Superior temporal gyrus (tissue), 1 donor: ENCODE results near the gene SCAMP2.
"Not testable (repeated sequence)": the region's sequence is repeated elsewhere in the genome, so short reads cannot be mapped to it uniquely, and the experiment has no call there.

Source experiments
- DNase-seq: peaks from one replicate; pipeline ENCODE4 v3.0.0-alpha.2; 2016; ENCODE audit errors: extremely low spot score

The SCAMP2 gene

DNA sequence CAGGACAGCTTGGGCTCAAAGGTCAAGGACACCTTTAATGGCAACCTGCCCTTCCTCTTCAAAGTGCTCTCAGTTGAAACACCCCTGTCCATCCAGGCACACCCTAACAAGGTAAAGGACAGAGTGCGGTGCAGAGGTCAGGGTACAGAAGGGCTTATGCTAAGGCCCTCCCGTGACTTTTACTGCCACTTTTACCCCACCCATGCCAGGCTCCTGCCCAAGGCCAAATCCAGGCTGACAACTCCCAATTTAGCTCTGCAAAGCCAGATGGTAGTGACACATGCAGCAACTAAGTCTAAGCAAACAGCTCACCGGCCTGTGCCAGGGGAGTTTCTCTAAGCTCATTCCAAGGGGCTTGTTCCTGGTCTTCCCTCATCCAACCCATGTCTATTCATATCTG, 18.3 kb upstream of the SCAMP2 start:
- no peak for DNase-seq

- DNase-seq: no peak
Measured at GRCh38 chr15:74890665-74890960, 17.4 kb upstream of the SCAMP2 start.

DNA sequence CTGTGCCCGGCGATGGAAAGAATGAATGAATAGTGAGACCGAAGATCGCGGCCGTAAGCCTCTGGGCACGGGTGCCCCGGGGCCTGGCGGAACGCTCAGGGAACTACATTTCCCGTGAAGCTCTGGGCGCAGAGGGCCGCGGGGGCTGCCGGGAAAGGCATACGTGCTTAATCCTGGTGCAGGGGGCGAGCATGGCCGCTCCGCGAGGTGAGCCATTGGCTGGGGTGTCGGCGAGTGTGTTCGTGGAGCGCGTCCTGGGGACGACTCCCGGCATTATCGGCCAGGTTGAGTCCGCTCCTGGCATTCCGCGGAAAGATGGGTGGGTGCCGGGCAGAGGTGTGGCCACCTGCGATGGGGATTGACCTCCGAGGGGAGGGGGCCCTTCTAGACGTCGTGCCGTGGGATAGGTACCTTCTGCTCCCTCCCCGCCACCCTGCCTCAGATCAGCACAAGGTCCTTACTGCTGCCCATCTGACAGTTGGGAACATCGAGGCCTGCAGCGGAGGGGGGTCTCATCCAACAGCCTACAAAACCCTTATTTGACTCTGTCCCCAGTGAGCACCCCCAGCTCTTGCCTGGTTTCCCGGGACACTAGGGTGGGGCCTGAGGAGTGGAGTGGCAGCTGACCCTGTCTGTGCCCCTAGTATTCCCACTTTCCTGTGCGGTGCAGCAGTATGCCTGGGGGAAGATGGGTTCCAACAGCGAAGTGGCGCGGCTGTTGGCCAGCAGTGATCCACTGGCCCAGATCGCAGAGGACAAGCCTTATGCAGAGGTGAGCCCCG, 16.9 kb upstream of the SCAMP2 start, which contains the start of gene MPI:
Gene MPI, plus strand, starts transcription at position 160 of the 782 bp plus-strand sequence. Its CDS starts 32 bp downstream, at position 192.
- peak; percentile 93 for DNase-seq

DNA sequence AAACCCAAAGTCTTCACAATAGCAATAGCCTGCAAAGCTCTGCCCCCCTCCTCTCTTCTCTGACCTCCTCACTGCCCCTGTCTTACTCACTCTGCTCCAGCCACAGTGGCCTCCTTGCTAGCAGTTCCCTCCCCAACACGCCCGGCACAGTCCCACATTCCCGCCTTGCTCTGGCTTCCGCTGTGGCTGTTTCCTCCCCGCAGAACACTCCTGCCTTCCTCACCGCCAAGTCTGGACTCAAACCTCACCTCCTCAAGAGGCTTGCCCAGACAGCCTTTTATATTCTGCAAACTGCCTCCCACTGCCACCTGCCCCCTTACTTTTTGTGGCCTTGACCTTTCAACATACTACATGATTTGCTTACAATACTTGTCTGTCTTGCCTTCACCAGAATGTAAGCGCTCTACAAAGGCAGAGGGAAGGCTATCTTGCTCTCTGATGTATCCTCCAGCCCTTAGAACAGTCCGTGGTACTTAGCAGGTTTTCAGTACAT, 16.3 kb upstream of the SCAMP2 start:
- no peak for DNase-seq

GRCh38 chr15:74888716-74889115, 15.6 kb upstream of the SCAMP2 start:
- DNase-seq: no peak

DNA sequence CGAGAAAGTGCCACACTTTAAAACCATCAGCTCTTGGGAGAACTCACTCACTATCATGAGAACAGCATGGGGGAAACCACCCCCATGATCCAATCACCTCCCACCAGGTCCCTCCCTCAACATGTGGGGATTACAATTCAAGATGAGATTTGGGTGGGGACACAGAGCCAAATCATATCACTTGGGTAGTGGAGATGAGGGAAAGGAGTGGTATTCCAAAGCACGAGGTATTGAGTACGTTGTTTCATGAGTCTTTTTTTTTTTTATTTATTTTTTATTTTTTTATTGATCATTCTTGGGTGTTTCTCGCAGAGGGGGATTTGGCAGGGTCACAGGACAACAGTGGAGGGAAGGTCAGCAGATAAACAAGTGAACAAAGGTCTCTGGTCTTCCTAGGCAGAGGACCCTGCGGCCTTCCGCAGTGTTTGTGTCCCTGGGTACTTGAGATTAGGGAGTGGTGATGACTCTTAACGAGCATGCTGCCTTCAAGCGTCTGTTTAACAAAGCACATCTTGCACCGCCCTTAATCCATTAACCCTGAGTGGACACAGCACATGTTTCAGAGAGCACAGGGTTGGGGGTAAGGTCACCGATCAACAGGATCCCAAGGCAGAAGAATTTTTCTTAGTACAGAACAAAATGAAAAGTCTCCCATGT, 14.5 kb upstream of the SCAMP2 start:
- not testable (repeated sequence) for DNase-seq

DNA sequence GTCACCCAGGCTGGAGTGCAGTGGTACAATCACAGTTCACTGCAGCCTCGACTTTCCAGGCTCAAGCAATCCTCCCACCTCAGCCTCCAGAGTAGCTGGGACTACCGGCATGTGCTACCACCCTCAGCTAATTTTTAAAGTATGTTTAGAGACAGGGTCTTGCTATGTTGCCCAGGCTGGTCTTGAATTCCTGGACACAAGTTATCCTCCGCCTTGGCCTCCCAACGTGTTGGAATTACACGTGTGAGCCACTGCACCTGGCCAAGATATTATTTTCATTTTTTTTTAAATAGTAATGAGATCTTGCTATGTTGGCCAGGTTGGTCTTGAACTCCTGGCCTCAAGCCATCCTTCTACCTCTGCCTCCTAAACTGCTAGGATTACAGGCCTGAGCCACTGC, 12.3 kb upstream of the SCAMP2 start:
- no peak for DNase-seq

GRCh38 chr15:74884428-74885223, 11.5 kb upstream of the SCAMP2 start:
- DNase-seq: no peak

DNA sequence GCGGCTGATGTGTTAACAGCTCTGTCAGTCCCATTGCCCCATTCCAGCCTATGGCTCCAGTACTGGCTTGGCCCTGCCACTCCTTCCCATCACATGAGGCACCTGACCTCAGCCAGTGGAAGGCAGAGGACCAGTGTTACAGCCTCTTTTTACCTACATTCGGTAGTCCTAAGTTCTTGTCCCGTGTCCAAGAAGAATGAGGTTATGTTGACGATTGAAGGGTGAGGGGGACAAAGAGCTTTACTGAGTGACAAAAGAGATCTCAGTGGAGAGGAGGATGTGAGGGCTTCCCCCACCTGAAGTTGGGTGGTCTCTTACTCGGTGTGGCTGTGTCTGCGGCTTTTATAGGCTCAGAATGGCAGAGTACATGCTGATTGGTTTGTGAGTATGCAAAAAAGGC, 9.4 kb upstream of the SCAMP2 start:
- no peak for DNase-seq

DNA sequence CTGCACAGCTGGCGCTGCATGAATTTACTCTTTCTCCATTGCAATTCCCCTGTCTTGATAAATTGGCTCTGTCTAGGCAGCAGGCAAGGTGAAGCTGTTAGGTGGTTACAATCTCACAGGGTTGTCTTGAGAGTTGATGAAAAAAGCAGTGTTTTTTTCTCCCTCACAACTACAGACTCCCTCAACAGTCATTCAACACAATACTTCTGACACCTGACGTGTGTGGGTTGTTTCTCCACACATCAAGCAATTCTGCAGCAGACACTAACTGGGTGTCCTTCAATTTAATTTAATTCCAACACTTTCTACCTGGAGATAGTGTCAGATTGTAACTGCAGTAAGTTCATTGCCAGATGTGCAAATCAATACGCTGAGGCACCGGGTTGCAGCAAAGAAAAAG, 5.1 kb upstream of the SCAMP2 start:
- no peak for DNase-seq

GRCh38 chr15:74873756-74874424, 725 bp upstream of the SCAMP2 start:
- DNase-seq: no peak

DNA sequence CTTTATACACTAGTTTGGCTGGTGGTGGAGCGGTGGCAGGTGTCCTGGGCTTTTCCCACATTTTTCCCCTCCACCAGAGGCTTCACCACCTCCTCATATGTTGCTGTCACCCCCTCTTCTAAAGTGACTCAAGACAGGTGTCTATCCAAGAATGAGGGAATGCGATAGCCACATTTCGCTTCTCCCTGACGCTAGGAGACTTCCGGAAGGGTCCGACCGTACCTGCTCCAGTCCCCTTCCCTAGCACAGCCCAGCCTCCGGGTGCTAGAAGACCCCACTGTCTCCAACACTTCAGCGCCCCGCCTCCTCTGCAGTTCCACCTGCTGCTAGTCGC, 496 bp downstream of the SCAMP2 start:
- DNase-seq: no peak

GRCh38 chr15:74870436-74871215, 2.5 kb downstream of the SCAMP2 start:
- peak; percentile 47 for DNase-seq

- no peak for DNase-seq
Measured at GRCh38 chr15:74869726-74870407, 3.3 kb downstream of the SCAMP2 start.

GRCh38 chr15:74869372-74869725, 3.8 kb downstream of the SCAMP2 start:
- peak; percentile 35 for DNase-seq

- no peak for DNase-seq
Measured at GRCh38 chr15:74868059-74868458, 5.1 kb downstream of the SCAMP2 start.

DNA sequence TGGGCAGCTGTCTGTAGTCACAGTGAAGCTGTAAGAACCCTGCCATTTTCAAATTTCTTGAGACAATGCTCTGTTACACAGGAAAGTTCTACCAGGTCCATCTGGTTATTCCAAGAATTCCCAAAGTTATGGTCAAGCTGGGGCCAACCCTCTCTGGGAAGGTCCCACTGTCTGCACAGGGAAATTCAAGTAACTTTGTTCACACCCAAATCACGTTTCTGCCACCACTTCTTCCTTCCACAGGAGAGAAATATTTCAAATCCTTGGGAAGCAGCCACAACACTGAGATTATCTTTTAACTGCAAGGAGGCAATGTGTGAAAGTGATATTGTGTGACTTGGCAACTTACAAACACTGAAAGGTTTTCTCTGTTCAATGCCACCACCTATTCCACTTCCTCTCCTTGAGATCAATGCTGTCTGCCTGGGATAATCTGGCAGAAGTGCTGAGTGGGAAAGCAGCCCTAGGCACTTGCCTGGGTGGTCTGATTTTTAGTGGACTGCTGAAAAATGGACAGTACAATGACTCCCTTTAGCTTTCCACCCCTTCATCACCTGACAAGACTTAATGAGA, 5.6 kb downstream of the SCAMP2 start:
- no peak for DNase-seq

- DNase-seq: no peak
Measured at GRCh38 chr15:74866090-74866489, 7.1 kb downstream of the SCAMP2 start.

- no peak for DNase-seq
Measured at GRCh38 chr15:74865316-74865715, 7.8 kb downstream of the SCAMP2 start.

GRCh38 chr15:74864296-74864695, 8.9 kb downstream of the SCAMP2 start:
- DNase-seq: no peak
